Astrocyte of the cerebellum (primary cell): ENCODE results near the gene PSPH.
A peak's percentile ranks its signal among the peaks of the same experiment; 100 is the strongest.
"Not testable (repeated sequence)": the region's sequence is repeated elsewhere in the genome, so short reads cannot be mapped to it uniquely, and the experiment has no call there.

Source experiments
- DNase-seq: peaks from one replicate; pipeline ENCODE4 v3.0.0-alpha.2; 2011; ENCODE audit warnings: low read depth
- H3K4me3 ChIP-seq: 2 replicates; pipeline ENCODE4 v1.5.1; 2011; ENCODE audit warnings: mild to moderate bottlenecking, low read depth, low read length, moderate library complexity
- CTCF ChIP-seq: IDR thresholded peaks from 2 replicates; pipeline ENCODE4 v1.5.1; 2012; ENCODE audit warnings: low read length, low read depth, moderate library complexity, mild to moderate bottlenecking; ENCODE audit errors: missing control alignments
- in situ Hi-C: cut with HindIII; loops from 2 replicates; pipeline ENCODE4 v1.10.0; 2017; ENCODE audit warnings: low sequenced_read_pairs

The PSPH gene

GRCh38 chr7:56087445-56087844 lies 36.2 kb upstream of the PSPH start:
- TF ChIP-seq CTCF, result no peak
- DNase-seq, result no peak
- no peak overlapping the region for H3K4me3 ChIP-seq
- in situ Hi-C loops, result no loop called here

- in situ Hi-C loops, result no loop called here
- no peak for DNase-seq
- no peak overlapping the region for H3K4me3 ChIP-seq
- TF ChIP-seq CTCF, result no peak
These were observed 35.5 kb upstream of the PSPH start for GRCh38 chr7:56086761-56087160.

- TF ChIP-seq CTCF, result no peak
- DNase-seq, result no peak
- H3K4me3 ChIP-seq, result no peak overlapping the region
- in situ Hi-C loops, result no loop called here
These were observed 32.0 kb upstream of the PSPH start for GRCh38 chr7:56083150-56083785.

- no peak overlapping the region for H3K4me3 ChIP-seq
- no peak for DNase-seq
- TF ChIP-seq CTCF, result no peak
- in situ Hi-C loops, result no loop called here
These were observed 30.5 kb upstream of the PSPH start for GRCh38 chr7:56081626-56082340.

- H3K4me3 ChIP-seq, in situ Hi-C loops: not testable (repeated sequence)
These were observed 29.6 kb upstream of the PSPH start for GRCh38 chr7:56080726-56081435.

GRCh38 chr7:56079450-56080185 lies 28.4 kb upstream of the PSPH start:
- no peak overlapping the region for H3K4me3 ChIP-seq
- TF ChIP-seq CTCF, result peak; percentile 94
- DNase-seq, result peak; percentile 67
- in situ Hi-C loops, result no loop called here

More at GRCh38 chr7:56080726-56081435, 29.6 kb upstream of the PSPH start:
- DNase-seq, result not testable (repeated sequence)
